C4-2B (cell line): ENCODE results near the gene CHN2.

Experiments
- ZFX ChIP-seq: fragments of 450-650 bp; IDR thresholded peaks from 2 replicates; pipeline ENCODE4 v1.6.1; 2017
- TF ChIP-seq, protein P1 (sequence below): fragments of 450-650 bp; conservative IDR thresholded peaks from 2 replicates; pipeline ENCODE4 v1.5.1; 2017; ENCODE audit warnings: mild to moderate bottlenecking

GRCh38 chr7:29487424-29487823 lies 292.8 kb downstream of the CHN2 start:
- TF ChIP-seq, protein P1, sequence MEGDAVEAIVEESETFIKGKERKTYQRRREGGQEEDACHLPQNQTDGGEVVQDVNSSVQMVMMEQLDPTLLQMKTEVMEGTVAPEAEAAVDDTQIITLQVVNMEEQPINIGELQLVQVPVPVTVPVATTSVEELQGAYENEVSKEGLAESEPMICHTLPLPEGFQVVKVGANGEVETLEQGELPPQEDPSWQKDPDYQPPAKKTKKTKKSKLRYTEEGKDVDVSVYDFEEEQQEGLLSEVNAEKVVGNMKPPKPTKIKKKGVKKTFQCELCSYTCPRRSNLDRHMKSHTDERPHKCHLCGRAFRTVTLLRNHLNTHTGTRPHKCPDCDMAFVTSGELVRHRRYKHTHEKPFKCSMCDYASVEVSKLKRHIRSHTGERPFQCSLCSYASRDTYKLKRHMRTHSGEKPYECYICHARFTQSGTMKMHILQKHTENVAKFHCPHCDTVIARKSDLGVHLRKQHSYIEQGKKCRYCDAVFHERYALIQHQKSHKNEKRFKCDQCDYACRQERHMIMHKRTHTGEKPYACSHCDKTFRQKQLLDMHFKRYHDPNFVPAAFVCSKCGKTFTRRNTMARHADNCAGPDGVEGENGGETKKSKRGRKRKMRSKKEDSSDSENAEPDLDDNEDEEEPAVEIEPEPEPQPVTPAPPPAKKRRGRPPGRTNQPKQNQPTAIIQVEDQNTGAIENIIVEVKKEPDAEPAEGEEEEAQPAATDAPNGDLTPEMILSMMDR: no peak
- TF ChIP-seq ZFX: no peak
